HEK293T (cell line): ENCODE results near the gene OR2A7.
"Not testable (repeated sequence)": the region's sequence is repeated elsewhere in the genome, so short reads cannot be mapped to it uniquely, and the experiment has no call there.

Experiments used
- ARNT ChIP-seq: fragments of 450-650 bp; IDR thresholded peaks from 2 replicates; pipeline ENCODE4 v1.6.1; 2017; ENCODE audit warnings: mild to moderate bottlenecking
- BHLHE40 ChIP-seq: fragments of 450-650 bp; IDR thresholded peaks from 2 replicates; pipeline ENCODE4 v1.6.1; 2016; ENCODE audit warnings: mild to moderate bottlenecking, moderate library complexity, borderline replicate concordance
- FOXA1 ChIP-seq: fragments of 450-650 bp; IDR thresholded peaks from 2 replicates; pipeline ENCODE4 v1.6.1; 2016; ENCODE audit warnings: mild to moderate bottlenecking
- FOXM1 ChIP-seq: fragments of 450-650 bp; IDR thresholded peaks from 2 replicates; pipeline ENCODE4 v1.6.1; 2017; ENCODE audit warnings: mild to moderate bottlenecking, borderline replicate concordance
- L3MBTL2 ChIP-seq: fragments of 450-650 bp; conservative IDR thresholded peaks from 2 replicates; pipeline ENCODE4 v1.6.1; 2016; ENCODE audit warnings: mild to moderate bottlenecking
- LEF1 ChIP-seq: fragments of 450-650 bp; IDR thresholded peaks from 2 replicates; pipeline ENCODE4 v1.6.1; 2017; ENCODE audit warnings: mild to moderate bottlenecking, borderline replicate concordance
- NFRKB ChIP-seq: fragments of 450-650 bp; IDR thresholded peaks from 2 replicates; pipeline ENCODE4 v1.6.1; 2016; ENCODE audit warnings: mild to moderate bottlenecking, moderate library complexity
- SP1 ChIP-seq: fragments of 450-650 bp; IDR thresholded peaks from 2 replicates; pipeline ENCODE4 v1.6.1; 2017
- SUZ12 ChIP-seq: fragments of 450-650 bp; IDR thresholded peaks from 2 replicates; pipeline ENCODE4 v1.6.1; 2016; ENCODE audit warnings: mild to moderate bottlenecking
- TARDBP ChIP-seq: fragments of 450-650 bp; IDR thresholded peaks from 2 replicates; pipeline ENCODE4 v1.6.1; 2016

DNA sequence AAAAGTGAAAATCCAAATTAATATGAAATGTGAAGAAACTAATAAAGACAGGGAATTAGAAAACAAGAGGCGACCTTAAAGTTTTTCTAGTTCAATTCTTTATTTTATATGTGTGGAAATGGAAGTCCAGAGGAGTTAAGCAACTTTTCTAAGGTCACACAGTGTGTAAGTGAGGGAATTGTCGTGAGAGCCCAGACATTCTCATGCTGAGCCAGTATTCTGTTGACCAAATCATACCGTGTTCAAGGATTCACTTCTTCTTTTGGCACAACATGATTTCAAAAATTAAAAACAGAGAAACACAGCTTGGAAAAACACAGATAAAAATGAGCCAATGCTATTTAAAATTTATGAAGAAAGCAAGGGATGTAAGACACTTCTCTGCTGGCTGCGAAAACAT is 37.7 kb downstream of the OR2A7 start:
- not testable (repeated sequence) for TF ChIP-seq FOXM1, FOXA1, NFRKB, SP1, SUZ12, BHLHE40, TARDBP, LEF1, L3MBTL2, ARNT
